Esophagus muscularis mucosa (tissue), 4 donors: ENCODE measurements around the gene LMOD1. TPM values are rescaled to one million over a fixed set of nuclear protein-coding genes. Genes with fewer than 3 reads are reported as not detected.
"Not testable (repeated sequence)": the region's sequence is repeated elsewhere in the genome, so short reads cannot be mapped to it uniquely, and the experiment has no call there.

Experiments
- DNase-seq: peaks from one replicate; pipeline ENCODE4 v3.0.0-alpha.2; 2017; ENCODE audit errors: extremely low spot score
- H3K27ac ChIP-seq, 4 donors: fragments of 200-600 bp; sonication (generic); replicated peaks in 1 of 4; 1 replicate in 3 of 4; 2 replicates in 1 of 4; pipeline ENCODE4 v1.5.1; 2016 to 2019; ENCODE audit warnings: mild to moderate bottlenecking in 1 of 4
- H3K27me3 ChIP-seq, 4 donors: fragments of 200-600 bp; sonication (generic); one replicate each; pipeline versions ENCODE4 v1.5.1 to v1.6.0; 2016 to 2019
- H3K36me3 ChIP-seq, 4 donors: fragments of 200-600 bp; sonication (generic); one replicate each; pipeline ENCODE4 v1.5.1; 2016 to 2019
- H3K4me1 ChIP-seq, 4 donors: fragments of 200-600 bp; sonication (generic); one replicate each; pipeline ENCODE4 v1.5.1; 2016 to 2019
- H3K4me3 ChIP-seq, 4 donors: fragments of 200-600 bp; sonication (generic); 1 replicate in 2 of 4; 2 replicates in 2 of 4; pipeline ENCODE4 v1.5.1; 2016 to 2019; ENCODE audit warnings: mild to moderate bottlenecking in 4 of 4, moderate library complexity in 1 of 4
- H3K9me3 ChIP-seq, 4 donors: fragments of 200-600 bp; sonication (generic); 1 replicate in 3 of 4; 2 replicates in 1 of 4; pipeline ENCODE4 v1.5.1; 2016 to 2019
- CTCF ChIP-seq, 3 experiments: fragments of 200-600 bp in 2 of 3; fragments of 450-650 bp in 1 of 3; sonication (generic) in 2 of 3; IDR thresholded peaks; one replicate each; pipeline ENCODE4 v1.5.1; 2017 to 2019; ENCODE audit warnings: antibody characterized with exemption in 3 of 3, mild to moderate bottlenecking in 2 of 3, moderate library complexity in 1 of 3
- EP300 ChIP-seq: sonication (generic); formaldehyde crosslinking; IDR thresholded peaks from one replicate; pipeline ENCODE4 v1.6.1; 2017; ENCODE audit warnings: antibody characterized with exemption
- POLR2A ChIP-seq: fragments of 450-650 bp; IDR thresholded peaks from one replicate; pipeline ENCODE4 v1.6.1; 2017; ENCODE audit warnings: antibody characterized with exemption, moderate library complexity, mild to moderate bottlenecking, low read depth
- POLR2AphosphoS5 ChIP-seq, 2 donors: sonication (generic); formaldehyde crosslinking; IDR thresholded peaks; one replicate each; pipeline ENCODE4 v1.6.1; 2017; ENCODE audit warnings: antibody characterized with exemption in 2 of 2
- WGBS: methylation state at CpG from one replicate; pipeline ENCODE4 v1.1.5; 2018; 5-methylcytosine and 5-hydroxymethylcytosine counted together
- intact Hi-C: fragments of 100-400 bp; cut with DNase I; formaldehyde crosslinking; loops from one replicate; pipeline ENCODE4 v1.15.1; 2023
- total RNA-seq, 4 donors: library from RNA; depleted of rRNA; stranded (reverse); fragments of >200 nt; gene quantifications; one replicate each; pipeline versions ENCODE4 v1.1.0 to v1.2.1, GENCODE V29; 2016

The LMOD1 gene
- total RNA-seq, 4 donors from 2014 or later = 1,021 to 1,618 (median 1,290) TPM

GRCh38 chr1:201904579-201904978 is 41.8 kb downstream of the LMOD1 start:
- peak overlapping the region; percentile 91 to 95 (median 94) for H3K27ac ChIP-seq
- TF ChIP-seq POLR2AphosphoS5 (IDR thresholded peaks at IDR 0.05) (peak; percentile 81 to 86), EP300 (peak; percentile 46), POLR2A (no peak)
- H3K4me1 ChIP-seq = peaks cover 30 to 99% (median 98%) of the 10 kb centered on the region in 4 donors
- DNase-seq = no peak
- no peaks in the 10 kb centered on the region for H3K9me3 ChIP-seq
- H3K36me3 ChIP-seq = peaks cover 1 to 27% (median 7%) of the 10 kb centered on the region in 4 donors
- no peaks in the 10 kb centered on the region for H3K27me3 ChIP-seq
- H3K4me3 ChIP-seq = peak overlapping the region in 1 of 4 donors; percentile 28
- WGBS = 6% methylated on average over 6 of the region's 6 CpGs
- intact Hi-C loops = no loop called here

GRCh38 chr1:201903135-201903534 is 43.2 kb downstream of the LMOD1 start:
- TF ChIP-seq POLR2AphosphoS5 (IDR thresholded peaks at IDR 0.05) (peak; percentile 66 to 81), POLR2A (no peak), CTCF (IDR thresholded peaks at IDR 0.05) (no peak)
- no peak for DNase-seq
- intact Hi-C loops = no loop called here
- H3K27ac ChIP-seq = peak overlapping the region; percentile 91 to 95 (median 94)
- 63% methylated on average over 5 of the region's 5 CpGs for WGBS
- peak overlapping the region in 1 of 4 donors; percentile 1 for H3K4me3 ChIP-seq
- H3K9me3 ChIP-seq = no peaks in the 10 kb centered on the region
- no peaks in the 10 kb centered on the region for H3K27me3 ChIP-seq
- H3K4me1 ChIP-seq = peaks cover 36 to 99% (median 98%) of the 10 kb centered on the region in 4 donors
- H3K36me3 ChIP-seq = peaks cover 4 to 36% (median 16%) of the 10 kb centered on the region in 4 donors

- Histone ChIP-seq H3K27ac (peak overlapping the region; percentile 91 to 95 (median 94)), H3K4me1 (peaks cover 45 to 99% (median 98%) of the 10 kb centered on the region in 4 donors)
- DNase-seq = no peak
These were observed 44.1 kb downstream of the LMOD1 start for GRCh38 chr1:201902198-201902597.

GRCh38 chr1:201901036-201901435 is 45.3 kb downstream of the LMOD1 start:
- Histone ChIP-seq H3K36me3 (peaks cover 8 to 43% (median 25%) of the 10 kb centered on the region in 4 donors), H3K27ac (peak overlapping the region; percentile 89 to 95 (median 92)), H3K4me1 (peaks cover 47 to 99% (median 98%) of the 10 kb centered on the region in 4 donors)
- 70% methylated on average over 6 of the region's 6 CpGs for WGBS
- DNase-seq, H3K9me3 ChIP-seq, intact Hi-C loops, H3K27me3 ChIP-seq, H3K4me3 ChIP-seq: not testable (repeated sequence)

More at GRCh38 chr1:201902198-201902597, 44.1 kb downstream of the LMOD1 start:
- TF ChIP-seq EP300 (no peak), POLR2A (no peak), POLR2AphosphoS5 (IDR thresholded peaks at IDR 0.05) (peak in 1 of 2 donors; percentile 13)
- Histone ChIP-seq H3K36me3 (peaks cover 8 to 38% (median 20%) of the 10 kb centered on the region in 4 donors), H3K4me3 (no peak overlapping the region), H3K27me3 (no peaks in the 10 kb centered on the region), H3K9me3 (no peaks in the 10 kb centered on the region)
- 68% methylated on average over 3 of the region's 3 CpGs for whole genome bisulfite sequencing
- intact Hi-C loops = no loop called here

GRCh38 chr1:201900476-201900875 is 45.9 kb downstream of the LMOD1 start:
- no peak overlapping the region for H3K4me3 ChIP-seq
- 39% methylated on average over 5 of the region's 5 CpGs for WGBS
- H3K4me1 ChIP-seq = peaks cover 42 to 99% (median 98%) of the 10 kb centered on the region in 4 donors
- H3K9me3 ChIP-seq = no peaks in the 10 kb centered on the region
- peaks cover 8 to 41% (median 23%) of the 10 kb centered on the region in 4 donors for H3K36me3 ChIP-seq
- intact Hi-C loops = no loop called here
- H3K27me3 ChIP-seq = no peaks in the 10 kb centered on the region
- H3K27ac ChIP-seq = peak overlapping the region; percentile 89 to 95 (median 92)
- no peak for TF ChIP-seq EP300
- TF ChIP-seq POLR2AphosphoS5 (IDR thresholded peaks at IDR 0.05) = peak in 1 of 2 donors; percentile 15
- DNase-seq = no peak

- intact Hi-C loops = no loop called here
- peaks cover 36 to 99% (median 98%) of the 10 kb centered on the region in 4 donors for H3K4me1 ChIP-seq
- TF ChIP-seq POLR2AphosphoS5 (IDR thresholded peaks at IDR 0.05) (peak; percentile 44 to 52), POLR2A (no peak)
These were observed 46.5 kb downstream of the LMOD1 start for GRCh38 chr1:201899683-201900429.

GRCh38 chr1:201898992-201899391 is 47.4 kb downstream of the LMOD1 start:
- peaks cover 8 to 41% (median 23%) of the 10 kb centered on the region in 4 donors for H3K36me3 ChIP-seq
- H3K27me3 ChIP-seq = no peaks in the 10 kb centered on the region
- no peak overlapping the region for H3K4me3 ChIP-seq
- intact Hi-C loops = no loop called here
- peaks cover 28 to 99% (median 98%) of the 10 kb centered on the region in 4 donors for H3K4me1 ChIP-seq
- peak overlapping the region; percentile 89 to 95 (median 92) for H3K27ac ChIP-seq
- DNase-seq = no peak
- 50% methylated on average over 3 of the region's 4 CpGs for WGBS
- TF ChIP-seq POLR2A (no peak), POLR2AphosphoS5 (IDR thresholded peaks at IDR 0.05) (peak; percentile 7 to 13)
- H3K9me3 ChIP-seq = no peaks in the 10 kb centered on the region

More at GRCh38 chr1:201899683-201900429, 46.5 kb downstream of the LMOD1 start:
- no peak for DNase-seq
- H3K4me3 ChIP-seq = no peak overlapping the region
- WGBS = 86% methylated on average over 20 of the region's 20 CpGs
- H3K9me3 ChIP-seq = no peaks in the 10 kb centered on the region
- H3K27me3 ChIP-seq = no peaks in the 10 kb centered on the region
- H3K27ac ChIP-seq = peak overlapping the region; percentile 89 to 95 (median 92)
- peaks cover 8 to 41% (median 23%) of the 10 kb centered on the region in 4 donors for H3K36me3 ChIP-seq
